Activated CD8-positive, alpha-beta memory T cell treated with anti-CD3 and anti-CD28 coated beads, Interleukin-2, amount 50 U/mL, for 1 hour (primary cell): Measurements from ENCODE around the gene PITPNC1.
"Not testable (repeated sequence)": the region's sequence is repeated elsewhere in the genome, so short reads cannot be mapped to it uniquely, and the experiment has no call there.

Experiments used
- DNase-seq: peaks from one replicate; pipeline ENCODE4 v3.0.0-alpha.2; 2020; ENCODE audit errors: extremely low read depth

PITPNC1 gene

GRCh38 chr17:67577429-67578141 is 200.5 kb downstream of the PITPNC1 start:
- DNase-seq: no peak

- no peak for DNase-seq
Observed at GRCh38 chr17:67578142-67578457, 201.0 kb downstream of the PITPNC1 start.

GRCh38 chr17:67578679-67579405 is 201.8 kb downstream of the PITPNC1 start:
- DNase-seq: not testable (repeated sequence)

GRCh38 chr17:67582673-67583081 is 205.6 kb downstream of the PITPNC1 start:
- no peak for DNase-seq

GRCh38 chr17:67585077-67585602 is 208.1 kb downstream of the PITPNC1 start:
- no peak for DNase-seq

GRCh38 chr17:67588326-67588725 is 211.2 kb downstream of the PITPNC1 start:
- DNase-seq: no peak

GRCh38 chr17:67594115-67594880 is 217.2 kb downstream of the PITPNC1 start:
- DNase-seq: no peak

- DNase-seq: no peak
Observed at GRCh38 chr17:67600408-67600807, 223.3 kb downstream of the PITPNC1 start.

- no peak for DNase-seq
Observed at GRCh38 chr17:67601897-67602296, 224.8 kb downstream of the PITPNC1 start.

- no peak for DNase-seq
Observed at GRCh38 chr17:67602444-67602843, 225.4 kb downstream of the PITPNC1 start.

GRCh38 chr17:67602974-67603373 is 225.9 kb downstream of the PITPNC1 start:
- DNase-seq: no peak

- no peak for DNase-seq
Observed at GRCh38 chr17:67605256-67605912, 228.3 kb downstream of the PITPNC1 start.

- DNase-seq: no peak
Observed at GRCh38 chr17:67606471-67606870, 229.4 kb downstream of the PITPNC1 start.

GRCh38 chr17:67606896-67607604 is 230.0 kb downstream of the PITPNC1 start:
- no peak for DNase-seq

- no peak for DNase-seq
Observed at GRCh38 chr17:67610061-67610460, 233.0 kb downstream of the PITPNC1 start.

GRCh38 chr17:67613961-67614360 is 236.9 kb downstream of the PITPNC1 start:
- DNase-seq: no peak

GRCh38 chr17:67615011-67615561 is 238.0 kb downstream of the PITPNC1 start:
- no peak for DNase-seq

- DNase-seq: no peak
Observed at GRCh38 chr17:67615736-67616135, 238.7 kb downstream of the PITPNC1 start.

- DNase-seq: no peak
Observed at GRCh38 chr17:67617304-67617899, 240.3 kb downstream of the PITPNC1 start.

- DNase-seq: no peak
Observed at GRCh38 chr17:67619555-67619954, 242.5 kb downstream of the PITPNC1 start.

- DNase-seq: no peak
Observed at GRCh38 chr17:67620088-67620487, 243.0 kb downstream of the PITPNC1 start.
